Measurements from ENCODE around the gene PDE4D.
"Not testable (repeated sequence)": the region's sequence is repeated elsewhere in the genome, so short reads cannot be mapped to it uniquely, and the experiment has no call there.

Gene PDE4D

DNA sequence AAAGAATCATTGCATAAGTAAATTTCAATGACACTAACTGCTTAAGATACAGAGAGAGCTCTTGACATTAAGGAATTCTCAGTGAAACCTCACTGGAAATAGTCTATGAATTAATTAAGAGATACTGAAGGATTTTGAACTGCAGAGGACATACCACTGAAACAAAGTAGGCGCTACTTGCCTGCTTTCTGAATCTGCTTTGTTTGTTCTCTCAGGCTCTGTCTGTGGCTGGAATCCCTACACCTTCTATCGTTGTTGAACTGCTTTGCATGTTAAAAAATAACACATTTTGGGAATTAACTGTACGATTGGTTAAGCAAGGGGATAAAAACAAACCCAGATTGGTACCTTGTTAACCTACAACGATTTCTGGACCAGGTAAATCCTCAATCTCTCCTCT is 435.2 kb downstream of the PDE4D start:
- DNase-seq, result no peak

DNA sequence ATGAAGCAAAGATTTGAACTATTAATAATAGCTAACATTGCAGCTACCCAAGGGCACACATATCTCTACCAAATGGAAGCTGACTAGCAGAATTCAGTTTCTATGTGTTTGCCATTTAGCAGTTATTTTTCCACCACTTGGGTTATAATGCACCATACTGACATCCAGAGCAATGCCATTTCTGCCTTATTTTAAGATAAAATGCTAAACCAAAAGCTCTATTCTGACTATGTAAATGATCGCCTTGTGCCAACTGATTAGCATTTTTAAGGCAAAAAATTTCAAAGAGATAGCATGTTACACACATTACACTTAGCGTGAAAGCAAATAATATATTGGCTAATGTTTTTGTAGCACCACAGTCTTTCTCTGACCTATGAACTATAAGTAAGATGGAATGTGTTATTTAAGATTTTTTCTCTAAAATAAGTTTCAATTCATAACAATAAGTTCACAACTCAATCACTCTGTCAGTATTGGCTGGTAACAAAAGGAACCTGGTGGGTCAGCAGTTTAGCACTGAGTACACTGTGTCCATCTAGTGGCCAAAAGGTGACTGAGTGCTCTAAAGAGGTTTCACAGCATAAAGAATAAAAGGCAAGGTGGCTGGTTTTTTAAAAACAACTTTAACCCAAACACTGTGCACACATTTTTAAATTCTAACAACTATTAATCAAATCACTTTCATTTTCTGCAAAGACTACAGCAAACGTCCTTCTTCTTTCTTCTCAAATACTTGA is 443.5 kb downstream of the PDE4D start:
- no peak for DNase-seq

DNA sequence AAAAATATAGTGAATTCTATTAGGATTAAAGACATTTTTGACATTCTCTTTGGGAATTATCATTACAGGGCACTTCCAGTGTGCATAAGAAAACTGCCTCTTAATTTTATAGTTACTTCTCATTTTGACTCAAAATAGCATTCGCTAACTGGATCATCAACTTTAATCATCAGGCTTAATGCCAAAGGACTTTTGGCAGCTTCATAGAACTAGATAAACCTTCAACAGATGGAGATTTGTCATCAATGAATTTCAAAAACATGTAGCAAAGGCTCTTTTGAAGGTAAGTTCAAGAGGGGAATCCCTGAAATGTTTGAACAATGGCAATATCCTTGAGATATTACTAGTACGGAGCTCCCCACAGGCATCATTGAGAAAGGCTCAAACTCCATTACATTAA is 447.2 kb downstream of the PDE4D start:
- DNase-seq, result no peak

DNA sequence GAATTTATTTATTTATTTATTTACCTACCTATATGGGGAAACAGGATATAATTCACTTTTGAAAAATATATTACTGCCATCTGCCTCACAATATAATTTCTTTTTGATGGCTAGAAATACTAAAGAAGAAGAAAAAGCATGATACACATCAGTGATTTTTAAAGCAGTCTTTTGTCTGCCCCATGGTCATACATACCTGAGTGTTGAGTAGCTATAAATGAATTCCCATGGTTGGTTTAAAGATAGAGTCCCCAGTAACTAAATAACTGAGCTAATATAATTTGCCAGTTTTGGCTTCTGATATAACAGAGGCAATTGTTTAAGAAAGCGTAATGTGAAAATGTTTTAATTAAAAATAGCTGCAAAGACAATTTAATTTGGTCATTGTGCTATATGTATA is 447.8 kb downstream of the PDE4D start:
- no peak for DNase-seq

- DNase-seq, result no peak
Observed at GRCh38 chr5:59439303-59439702, 454.2 kb downstream of the PDE4D start.

DNA sequence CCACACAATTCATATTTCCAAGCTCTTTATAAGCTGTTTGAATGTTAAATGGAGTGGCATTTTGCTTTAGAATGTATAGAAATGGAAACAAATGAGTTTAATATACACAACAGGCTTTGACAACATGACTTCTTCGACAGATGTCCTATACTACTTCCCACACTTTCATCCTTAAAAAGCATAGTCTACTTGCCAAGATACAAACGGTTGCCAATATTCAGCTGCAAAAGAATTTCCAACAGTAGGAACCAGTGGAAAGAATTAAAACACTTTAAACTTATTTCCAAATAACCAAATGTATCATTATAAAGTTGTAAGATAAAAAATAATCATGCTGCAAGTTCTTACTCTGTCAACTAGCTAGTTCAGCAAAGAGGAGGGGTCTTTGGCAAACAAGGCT is 456.4 kb downstream of the PDE4D start:
- no peak for DNase-seq

DNA sequence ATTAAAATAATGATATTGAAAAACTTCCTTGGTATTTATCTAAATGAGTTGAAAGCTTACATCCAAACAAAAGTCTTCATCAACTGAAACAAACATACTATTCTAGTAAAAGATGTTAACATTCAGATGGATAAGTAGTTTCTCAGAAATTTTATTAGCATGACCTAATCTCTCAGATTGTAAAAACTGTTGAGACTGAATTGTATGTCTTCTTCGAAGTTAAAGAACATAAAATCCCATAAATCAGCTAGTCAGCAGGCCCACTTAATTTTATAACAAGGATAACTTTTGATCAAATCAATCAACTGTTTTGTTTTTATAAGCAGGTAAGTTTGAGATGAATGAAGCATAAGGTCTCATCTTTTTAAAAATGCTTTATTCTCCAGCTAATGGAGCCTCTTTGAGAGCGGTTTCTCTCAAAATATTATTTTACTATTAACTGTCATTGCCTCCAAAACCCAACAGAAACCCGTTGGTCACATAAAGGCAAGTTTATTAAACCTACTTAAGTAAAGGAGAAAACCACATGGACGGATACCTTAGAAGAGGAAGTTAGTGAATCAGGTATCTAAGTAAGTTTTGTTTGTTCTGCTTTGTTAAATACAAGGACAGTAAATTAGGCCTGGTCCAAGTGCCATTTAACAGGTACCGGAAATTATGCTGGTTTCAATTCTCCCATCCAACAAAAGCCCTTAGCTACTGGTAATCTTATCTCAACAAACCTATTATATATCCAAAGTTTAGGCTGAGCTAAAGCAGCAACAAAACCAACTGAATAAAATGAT is 457.0 kb downstream of the PDE4D start:
- no peak for DNase-seq

DNA sequence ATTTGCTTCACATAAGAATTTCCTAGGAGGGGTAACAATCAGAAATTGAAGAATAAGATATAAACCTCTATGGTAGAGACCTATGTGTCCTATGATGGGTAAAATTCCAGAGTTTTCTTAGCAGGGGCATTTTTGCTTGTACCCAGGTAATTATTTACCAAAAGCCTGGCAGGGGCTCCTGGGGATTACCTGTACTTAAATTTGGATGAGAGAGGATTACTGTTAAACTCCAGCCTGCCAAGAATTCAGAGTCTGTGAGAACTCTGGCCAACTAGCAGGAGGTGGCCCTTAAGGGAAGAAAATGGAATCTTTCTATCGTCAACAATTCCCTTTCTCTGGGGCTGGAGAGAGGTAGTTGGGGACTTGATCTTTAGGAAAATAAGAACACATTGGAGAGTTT is 460.4 kb downstream of the PDE4D start:
- DNase-seq, result no peak

DNA sequence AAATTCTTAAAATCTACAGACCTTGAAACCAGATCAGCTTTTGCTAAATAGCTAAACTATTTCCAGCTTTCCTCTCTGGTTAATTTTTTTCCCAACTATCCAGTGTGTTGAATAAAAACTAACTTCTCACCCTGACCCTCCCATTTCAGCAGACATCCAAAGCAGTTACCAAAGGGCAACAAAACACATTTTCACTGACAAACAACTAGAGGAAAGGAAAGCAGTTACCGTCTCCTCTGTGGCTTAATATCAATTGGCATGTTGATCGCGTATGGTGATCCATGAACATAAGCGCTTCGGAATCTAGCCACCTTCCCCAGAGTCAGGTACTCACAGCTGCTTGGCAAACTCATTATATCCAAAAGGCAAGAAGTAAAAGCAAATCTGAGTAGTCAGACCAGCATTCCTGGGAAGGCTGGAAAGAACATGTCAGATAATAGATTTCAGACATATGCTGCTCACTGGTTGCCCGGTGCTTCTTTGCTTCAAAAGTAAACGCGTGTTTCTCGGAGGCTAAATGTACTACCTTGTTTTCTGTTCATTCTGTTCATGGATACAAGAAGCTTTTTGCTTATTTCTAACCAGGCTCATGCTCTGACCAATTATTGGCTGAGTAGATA is 463.4 kb downstream of the PDE4D start:
- DNase-seq, result no peak

GRCh38 chr5:59428391-59428790 is 465.1 kb downstream of the PDE4D start:
- DNase-seq, result no peak

GRCh38 chr5:59424515-59424914 is 469.0 kb downstream of the PDE4D start:
- DNase-seq, result no peak

GRCh38 chr5:59423021-59423420 is 470.5 kb downstream of the PDE4D start:
- no peak for DNase-seq

DNA sequence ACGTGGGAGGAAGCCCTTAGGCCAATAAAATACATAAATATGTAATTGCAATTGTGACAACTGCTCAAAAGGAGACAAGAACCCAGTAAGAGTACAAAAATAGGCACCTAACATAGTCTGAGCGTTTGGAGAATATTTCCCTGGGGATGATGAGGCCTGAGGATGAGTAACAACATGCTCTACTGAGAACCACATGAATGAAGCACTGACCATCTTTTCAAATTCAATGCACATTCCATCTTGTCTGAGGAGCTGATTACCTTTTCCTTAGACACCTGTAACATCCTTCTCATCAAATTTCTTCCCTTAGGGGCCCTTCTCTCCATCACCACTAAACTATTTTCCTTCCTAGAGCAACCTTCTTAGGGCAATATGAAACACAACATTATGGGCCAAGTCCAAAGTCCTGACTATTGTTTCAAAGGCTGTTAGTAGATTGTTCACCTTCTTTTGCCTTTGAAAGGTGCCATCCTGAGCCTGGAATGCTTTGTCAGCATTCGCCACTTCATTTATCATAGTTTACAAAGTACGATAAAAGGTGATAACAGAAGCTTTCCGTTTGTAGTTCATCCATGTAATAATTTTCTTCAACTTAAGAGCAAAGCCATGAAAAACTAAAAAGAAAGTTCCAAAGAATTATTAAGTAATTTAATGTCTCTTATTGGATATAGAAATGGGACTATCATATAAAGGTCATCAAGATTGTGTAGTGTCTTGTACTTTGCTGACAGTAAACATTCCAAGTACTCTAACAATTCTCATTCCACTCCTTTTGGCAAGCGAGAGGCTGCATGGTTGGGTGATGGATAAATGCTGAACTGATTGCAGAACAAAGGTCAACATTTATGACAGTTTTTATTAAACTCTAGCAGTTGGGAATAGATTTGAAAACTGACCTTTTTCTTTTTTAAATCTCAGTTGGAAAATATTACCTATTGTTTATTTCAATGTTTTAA is 471.3 kb downstream of the PDE4D start:
- no peak for DNase-seq

- no peak for DNase-seq
Observed at GRCh38 chr5:59420596-59420995, 472.9 kb downstream of the PDE4D start.

DNA sequence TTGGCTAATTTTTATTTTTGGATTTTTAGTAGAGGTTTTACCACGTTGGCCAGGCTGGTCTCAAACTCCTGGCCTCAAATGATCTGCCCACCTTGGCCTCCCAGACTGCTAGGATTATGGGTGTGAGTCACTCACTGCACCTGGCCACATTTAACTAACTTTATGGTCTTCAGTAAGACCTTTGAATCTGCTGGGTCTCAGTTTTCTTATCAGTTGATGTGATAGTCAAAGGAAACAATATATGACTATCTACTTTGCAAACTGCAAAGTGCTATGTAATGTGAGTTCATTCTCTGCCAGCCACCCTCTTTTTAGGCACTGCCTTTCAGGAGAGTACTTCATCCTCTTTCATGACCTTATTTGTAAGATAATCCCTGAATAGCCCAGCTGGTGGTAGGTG is 474.7 kb downstream of the PDE4D start:
- no peak for DNase-seq

DNA sequence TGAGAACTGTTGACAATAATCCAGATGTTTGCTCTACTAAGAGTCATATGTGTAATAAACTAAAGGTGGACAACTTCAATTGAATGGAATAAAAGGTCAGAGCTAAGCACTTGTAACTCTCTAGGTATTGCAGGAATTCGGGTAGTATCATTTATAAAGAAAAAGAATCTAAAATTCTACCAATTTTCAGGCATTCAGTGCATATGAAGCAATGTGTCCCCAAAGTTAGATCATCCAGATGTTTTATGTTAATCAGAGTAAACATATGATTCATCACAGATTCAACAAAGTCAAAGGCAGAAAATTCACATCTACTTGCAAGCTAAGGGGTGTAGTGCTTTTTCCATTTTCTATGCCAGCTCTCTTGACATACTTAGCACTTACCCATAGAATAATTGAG is 477.1 kb downstream of the PDE4D start:
- DNase-seq, result no peak

GRCh38 chr5:59416026-59416425 is 477.5 kb downstream of the PDE4D start:
- DNase-seq, result no peak

DNA sequence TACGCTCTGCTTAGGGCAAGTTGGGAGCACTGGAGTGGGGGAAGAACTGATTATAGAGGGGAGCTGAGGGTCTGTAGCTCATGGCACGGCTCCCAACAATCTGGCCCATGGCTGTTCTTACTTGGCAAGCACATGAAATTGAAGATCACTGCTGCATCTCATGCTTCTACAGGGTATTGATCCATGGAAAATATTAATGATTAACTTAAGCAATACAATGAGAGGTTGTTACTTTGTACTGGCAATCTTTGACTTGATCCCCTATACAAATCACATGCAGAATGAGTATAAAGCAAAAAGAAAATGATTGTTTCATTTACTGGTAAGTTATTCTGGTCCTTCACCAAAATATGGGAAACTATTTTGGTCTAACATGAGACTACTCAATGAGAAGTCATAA is 481.1 kb downstream of the PDE4D start:
- no peak for DNase-seq

DNA sequence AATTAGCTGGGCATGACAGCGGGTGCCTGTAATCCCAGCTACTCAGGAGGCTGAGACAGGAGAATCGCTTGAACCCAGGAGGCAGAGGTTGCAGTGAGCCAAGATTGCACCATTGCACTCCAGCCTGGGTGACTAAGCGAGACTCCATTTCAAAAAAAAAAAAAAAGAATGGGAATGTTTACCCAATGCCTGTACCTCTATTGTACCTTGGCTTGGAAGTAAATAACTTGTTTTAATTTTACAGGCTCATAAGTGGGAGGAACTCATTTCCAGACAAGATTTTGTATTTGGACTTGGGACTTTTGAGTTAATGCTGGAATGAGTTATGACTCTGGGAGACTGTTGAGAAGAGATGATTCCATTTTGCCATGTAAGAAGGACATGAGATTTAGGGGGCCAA is 484.5 kb downstream of the PDE4D start:
- not testable (repeated sequence) for DNase-seq

GRCh38 chr5:59407967-59408366 is 485.6 kb downstream of the PDE4D start:
- no peak for DNase-seq

GRCh38 chr5:59401637-59402036 is 491.9 kb downstream of the PDE4D start:
- DNase-seq, result no peak

- DNase-seq, result not testable (repeated sequence)
Observed at GRCh38 chr5:59394956-59395355, 498.6 kb downstream of the PDE4D start.

All from NCI-H226 (cell line).